ENCODE results near the gene ATP8A2.

DNA sequence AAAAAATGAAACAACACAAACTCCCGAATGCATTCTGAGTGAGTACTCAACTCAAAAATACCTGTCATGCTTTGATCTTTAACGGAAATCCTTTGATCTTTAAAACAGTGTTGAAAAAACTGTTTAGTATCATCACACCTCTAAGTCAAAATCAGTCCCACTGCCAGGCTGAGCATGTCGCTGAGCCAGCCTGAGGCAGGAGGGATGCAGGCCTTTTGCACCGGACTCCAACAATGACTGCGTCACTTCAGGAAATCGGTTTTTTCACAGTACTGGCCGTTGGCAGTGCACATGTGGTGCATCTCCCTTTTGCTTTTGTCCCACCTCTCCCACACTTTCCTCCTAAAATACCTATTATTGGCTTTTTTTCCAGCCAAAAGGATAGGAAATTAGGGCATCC lies 601.8 kb downstream of the ATP8A2 start:
- no peak for TF ChIP-seq CTCF (IDR thresholded peaks at IDR 0.05)
- TF ChIP-seq EP300 (IDR thresholded peaks at IDR 0.05) = no peak
- no peak for TF ChIP-seq POLR2A (IDR thresholded peaks at IDR 0.05)
